NCI-H187 (cell line): ENCODE results near the gene UBTD2.
A peak's percentile ranks its signal among the peaks of the same experiment; 100 is the strongest.
"Not testable (repeated sequence)": the region's sequence is repeated elsewhere in the genome, so short reads cannot be mapped to it uniquely, and the experiment has no call there.

ENCODE experiments used
- DNase-seq, 2 experiments: peaks; one replicate each; lab custom pipeline; 2025; lab: John Stamatoyannopoulos, UW

Gene UBTD2

DNA sequence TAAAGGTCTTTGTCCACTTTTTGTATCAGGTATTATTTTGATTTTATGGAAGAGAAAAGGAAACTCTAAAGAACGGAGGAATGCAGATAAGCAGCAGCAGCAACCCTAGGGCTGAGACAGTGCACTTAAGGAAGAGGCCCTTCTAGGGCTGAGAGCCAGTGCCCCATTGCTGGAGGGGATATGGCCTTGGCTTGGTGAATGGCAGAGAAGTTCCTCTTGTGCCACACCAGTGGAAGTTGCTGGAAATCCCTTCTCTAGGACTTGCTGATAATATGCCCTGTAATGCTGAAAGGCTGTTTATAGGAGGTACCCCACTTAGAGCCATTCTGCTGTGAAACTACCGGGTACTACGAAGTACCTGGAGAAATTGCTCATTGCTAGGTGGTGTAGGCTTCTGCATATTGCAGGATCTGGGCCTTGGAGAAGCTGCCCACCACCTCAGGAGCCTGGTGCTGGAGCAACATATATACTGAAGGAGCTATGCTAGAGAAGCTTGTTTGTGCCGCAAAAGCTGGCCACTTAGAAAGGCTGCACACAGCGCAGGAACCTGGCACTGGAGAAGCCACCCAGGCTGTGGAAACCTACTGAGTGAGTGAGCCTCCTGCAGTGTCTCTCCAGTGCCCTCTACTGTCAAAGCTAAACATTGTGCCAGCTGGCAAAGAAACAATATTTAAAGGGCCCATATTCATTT is 9.6 kb upstream of the UBTD2 start:
- DNase-seq, result peak; percentile 14 to 19

DNA sequence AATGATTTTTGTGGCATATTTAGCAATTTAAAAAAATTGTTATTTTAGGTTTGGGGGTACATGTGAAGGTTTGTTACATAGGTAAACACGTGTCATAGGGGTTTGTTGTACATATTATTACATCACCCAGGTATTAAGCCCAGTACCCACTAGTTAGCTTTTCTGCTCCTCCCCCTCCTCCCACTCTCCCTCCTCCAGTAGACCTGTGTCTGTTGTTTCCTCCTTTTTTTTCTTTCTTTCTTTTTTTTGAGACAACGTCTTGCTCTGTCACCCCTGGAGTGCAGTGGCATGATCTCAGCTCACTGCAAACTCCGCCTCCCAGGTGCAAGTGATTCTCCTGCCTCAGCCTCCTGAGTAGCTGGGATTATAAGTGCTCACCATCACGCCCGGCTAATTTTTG is 8.3 kb upstream of the UBTD2 start:
- not testable (repeated sequence) for DNase-seq

DNA sequence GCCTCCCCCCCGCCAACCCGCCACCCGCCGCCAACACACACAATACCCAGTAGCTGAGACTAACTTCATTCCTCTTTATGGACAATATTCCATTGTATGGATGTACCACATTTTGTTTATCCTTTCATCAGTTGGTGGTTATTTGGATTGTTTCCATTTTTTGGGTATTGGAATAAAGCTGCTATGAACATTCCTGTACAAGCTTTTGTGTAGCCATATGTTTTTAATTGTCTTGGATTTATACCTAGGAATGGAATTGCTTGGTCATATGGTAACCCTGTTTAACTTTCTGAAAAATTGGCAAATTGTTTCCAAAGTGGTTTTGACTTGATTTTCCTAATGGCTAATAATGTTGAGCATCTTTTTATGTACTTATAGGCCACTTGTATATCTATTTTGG is 4.9 kb upstream of the UBTD2 start:
- no peak for DNase-seq

DNA sequence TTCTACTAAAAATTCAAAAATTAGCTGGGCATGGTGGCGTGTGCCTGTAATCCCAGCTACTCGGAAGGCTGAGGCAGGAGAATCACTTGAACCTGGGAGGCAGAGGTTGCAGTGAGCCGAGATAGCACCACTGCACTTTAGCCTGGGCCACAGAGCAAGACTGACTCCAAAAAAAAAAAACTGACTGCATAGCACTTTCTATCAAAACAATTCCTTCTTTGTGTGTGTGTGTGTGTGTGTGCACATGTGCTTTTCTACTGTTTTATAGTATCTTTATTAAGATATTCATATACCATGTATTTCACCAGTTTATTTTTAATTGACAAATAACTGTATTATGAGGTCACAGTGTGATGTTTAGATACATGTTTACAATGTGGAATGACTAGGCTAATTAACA is 3.6 kb upstream of the UBTD2 start:
- not testable (repeated sequence) for DNase-seq

DNA sequence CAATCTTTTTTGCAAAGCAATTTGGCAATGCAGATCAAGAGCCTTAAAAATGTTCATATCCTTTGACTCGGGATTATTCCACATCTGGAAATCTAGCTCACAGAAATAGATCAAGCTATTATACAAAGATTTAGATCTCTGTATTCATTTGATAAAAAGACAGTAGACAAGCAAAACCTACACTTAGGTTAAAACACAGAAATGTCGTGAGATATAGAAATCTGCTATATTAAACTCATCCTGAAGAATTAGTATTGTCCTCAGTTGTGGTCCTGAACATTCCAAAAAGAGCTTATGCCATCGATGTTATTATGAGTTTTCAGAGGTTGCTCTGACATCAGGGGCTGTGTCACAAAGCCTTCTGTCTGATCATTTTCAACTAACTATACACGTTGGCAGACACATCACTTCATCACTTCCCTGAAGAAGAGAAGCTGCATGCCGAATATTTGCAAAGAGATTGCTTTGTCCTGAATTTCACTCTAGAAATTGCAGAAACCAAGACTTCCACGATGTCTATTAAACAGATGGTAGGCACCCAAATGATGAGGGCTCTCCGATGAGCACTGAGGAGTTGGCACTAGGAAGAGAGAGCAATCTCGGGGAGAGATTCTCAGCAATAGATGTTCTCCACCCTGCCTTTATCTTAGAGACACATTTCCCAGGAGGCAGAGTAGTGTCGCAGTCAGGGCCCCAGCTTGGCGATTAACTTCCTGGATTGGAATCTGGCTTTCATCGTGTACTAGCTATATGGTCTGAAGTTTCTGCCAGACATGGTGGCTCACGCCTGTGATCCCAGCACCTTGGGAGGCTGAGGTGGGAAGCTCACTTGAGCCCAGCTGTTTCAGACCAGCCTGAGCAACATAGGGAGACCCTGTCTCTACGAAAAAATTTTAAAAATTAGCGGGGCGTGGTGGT is 1.9 kb upstream of the UBTD2 start:
- no peak for DNase-seq

DNA sequence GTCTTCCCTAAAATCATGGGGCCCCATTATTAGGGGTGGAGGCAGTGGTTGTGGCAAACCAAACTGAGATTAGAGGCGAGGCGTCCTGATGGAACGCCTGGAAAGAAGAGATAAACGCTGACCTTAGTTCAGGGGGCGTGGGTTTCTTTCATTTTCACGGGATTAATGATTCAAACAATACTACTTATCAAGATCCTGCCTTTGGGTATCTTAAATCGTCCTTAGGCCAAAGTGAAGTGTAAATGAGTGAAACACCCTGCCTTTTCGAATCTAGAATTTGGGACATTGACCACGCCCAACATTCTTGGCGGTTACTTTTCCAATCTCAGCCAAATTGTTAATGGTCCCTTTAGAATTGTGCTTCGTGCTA is 1.0 kb upstream of the UBTD2 start:
- DNase-seq, result no peak

DNA sequence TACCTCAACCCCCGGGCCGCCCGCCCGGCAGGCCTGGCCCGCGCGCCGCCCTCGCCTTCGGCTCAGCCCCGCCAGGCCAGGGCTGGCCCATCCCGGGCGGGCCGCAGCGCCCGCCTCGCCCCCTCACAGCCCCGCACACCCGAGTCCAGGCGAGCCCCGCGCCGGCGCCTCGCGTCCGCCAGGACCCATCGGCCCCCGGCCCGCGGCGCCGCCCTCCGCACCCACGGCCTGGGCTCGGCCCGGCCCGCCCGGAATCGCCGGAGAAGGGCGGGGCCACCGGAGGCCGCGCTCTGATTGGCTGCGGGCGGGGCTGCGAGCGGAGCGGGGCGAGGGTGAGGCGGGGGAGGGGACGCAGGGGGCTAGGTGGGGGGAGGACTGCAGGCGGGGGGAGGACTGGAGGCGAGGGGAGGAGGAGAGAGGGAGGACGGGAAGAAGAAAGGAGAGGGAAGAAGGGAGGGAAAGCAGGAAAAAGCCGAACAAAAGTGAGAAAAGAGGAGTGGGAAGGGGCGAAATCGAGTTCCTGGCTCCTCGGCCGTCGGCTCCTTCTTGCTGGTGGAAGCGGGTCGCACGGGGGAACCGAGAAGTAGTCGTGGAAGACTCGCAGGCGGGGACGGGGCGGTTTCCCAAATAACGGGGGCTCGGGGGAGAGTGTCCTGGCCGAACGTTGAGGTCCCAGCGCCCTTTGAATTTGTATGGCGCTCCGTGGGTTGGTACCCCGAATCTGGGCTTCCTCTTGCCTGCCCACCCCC is 472 bp upstream of the UBTD2 start:
- DNase-seq, result peak; percentile 53 to 56

DNA sequence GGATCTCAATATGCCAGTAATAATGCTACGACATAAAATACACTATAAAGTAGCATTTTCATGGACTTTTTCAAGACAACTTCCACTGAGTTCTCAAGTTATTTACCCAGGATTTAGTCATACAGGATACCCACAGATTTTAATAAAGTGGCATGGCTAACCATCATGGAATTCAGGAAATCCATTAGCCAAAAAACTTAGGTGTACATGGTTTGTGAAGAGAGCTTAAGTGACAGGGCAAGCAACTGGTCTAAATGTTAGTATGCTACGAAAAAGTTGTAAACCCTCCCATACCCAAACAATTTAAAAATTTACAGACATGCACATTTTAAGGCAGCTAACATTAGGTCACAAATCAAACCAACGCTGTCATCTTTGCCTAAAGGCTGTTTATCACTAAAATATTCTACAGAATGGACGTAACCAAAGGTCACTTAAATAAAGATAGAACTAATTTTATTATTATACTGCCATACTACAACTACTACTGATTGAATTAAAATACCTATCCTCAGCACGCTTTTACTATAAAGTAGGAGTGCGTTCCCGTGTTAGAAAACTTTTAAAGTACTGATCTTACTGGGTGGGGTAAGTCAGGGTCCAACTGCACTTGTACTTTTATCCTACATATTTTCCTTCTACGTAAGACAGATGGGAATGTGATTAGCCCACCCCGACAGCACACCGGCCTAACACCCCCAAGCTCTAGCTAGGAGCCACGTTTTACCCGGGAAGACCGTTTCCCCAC is 1.1 kb downstream of the UBTD2 start:
- no peak for DNase-seq

DNA sequence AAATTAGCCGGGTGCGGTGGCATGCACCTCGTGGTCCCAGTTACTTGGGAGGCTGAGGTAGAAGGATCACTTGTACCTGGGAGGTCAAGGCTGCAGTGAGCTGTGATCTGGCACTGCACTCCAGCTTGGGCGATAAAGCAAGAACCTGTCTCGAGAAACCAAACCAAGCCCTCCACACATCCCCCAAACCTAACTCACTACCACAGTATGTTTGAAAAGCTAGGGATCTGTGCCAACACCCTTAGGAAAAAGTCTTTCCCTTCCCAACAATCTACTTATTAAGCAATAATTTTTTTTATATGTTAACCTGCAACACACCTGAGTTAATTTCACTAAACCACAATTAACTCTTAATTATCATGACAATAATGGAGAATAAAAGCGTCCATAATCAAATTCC is 2.2 kb downstream of the UBTD2 start:
- no peak for DNase-seq

DNA sequence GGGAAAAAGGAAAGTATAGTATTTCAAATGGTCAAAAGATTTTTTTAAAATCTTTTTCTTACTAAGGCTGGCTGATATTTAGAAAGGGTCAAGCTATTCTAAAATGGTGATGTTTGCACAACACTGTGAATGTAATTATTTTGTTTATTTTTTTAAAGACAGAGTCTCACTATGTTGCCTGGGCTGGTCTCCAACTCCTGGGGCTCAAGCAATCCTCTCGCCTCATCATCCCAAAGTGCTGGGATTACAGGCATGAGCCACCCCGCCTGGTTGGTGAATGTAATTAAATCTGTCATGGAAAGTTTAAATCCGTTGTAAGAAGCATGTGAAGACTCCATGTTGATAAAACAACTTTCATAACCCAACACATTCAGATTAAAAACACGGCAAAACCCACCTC is 2.6 kb downstream of the UBTD2 start:
- DNase-seq, result no peak

DNA sequence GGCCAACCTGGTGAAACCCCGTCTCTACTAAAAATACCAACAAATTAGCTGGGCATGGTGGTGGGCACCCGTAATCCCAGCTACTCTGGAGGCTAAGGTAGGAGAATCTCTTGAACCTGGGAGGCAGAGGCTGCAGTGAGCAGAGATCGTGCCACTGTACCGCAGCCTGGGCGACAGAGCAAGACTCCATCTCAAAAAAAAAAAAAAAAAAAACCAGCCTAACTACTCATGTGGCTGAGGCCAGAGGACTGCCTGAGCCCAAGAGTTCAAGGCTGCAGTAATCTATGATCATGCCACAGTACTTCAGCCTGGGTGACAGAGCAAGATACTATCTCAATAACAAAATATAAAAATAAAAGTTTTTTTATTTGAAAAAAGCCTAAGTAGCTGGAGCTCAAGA is 3.2 kb downstream of the UBTD2 start:
- DNase-seq, result no peak

DNA sequence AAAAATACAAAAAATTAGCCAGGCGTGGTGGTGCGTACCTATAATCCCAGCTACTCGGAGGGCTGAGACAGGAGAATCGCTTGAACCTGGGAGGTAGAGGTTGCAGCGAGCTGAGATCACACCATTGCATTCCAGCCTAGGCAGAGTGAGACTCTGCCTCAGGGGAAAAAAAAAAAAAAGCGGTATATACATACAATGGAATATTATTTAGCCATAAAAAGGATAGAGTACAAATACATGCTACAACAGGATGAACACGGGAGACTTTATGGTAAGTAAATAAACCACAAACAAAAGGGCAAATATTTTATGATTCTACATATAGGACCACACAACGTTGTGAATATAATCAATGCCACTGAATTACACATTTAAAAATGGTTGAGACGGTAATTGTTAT is 5.2 kb downstream of the UBTD2 start:
- DNase-seq, result no peak

DNA sequence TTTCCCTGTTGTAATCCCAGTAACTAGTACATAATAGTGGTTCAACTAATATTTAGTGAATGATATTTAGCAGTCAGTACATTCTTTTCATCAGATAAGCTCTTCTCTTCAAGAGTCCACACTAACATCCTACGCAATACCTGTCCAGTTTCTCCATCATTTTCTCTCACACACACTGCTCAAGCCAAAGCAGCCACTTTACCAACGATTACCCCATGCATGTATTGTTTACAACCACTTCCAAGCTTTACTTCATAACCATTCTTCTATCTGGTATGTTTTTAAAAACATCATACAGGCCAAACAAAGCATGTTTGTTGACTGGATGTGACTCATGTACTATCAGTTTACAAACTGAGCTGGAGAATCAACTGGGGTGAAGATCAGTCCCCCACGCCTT is 7.3 kb downstream of the UBTD2 start:
- DNase-seq, result no peak

DNA sequence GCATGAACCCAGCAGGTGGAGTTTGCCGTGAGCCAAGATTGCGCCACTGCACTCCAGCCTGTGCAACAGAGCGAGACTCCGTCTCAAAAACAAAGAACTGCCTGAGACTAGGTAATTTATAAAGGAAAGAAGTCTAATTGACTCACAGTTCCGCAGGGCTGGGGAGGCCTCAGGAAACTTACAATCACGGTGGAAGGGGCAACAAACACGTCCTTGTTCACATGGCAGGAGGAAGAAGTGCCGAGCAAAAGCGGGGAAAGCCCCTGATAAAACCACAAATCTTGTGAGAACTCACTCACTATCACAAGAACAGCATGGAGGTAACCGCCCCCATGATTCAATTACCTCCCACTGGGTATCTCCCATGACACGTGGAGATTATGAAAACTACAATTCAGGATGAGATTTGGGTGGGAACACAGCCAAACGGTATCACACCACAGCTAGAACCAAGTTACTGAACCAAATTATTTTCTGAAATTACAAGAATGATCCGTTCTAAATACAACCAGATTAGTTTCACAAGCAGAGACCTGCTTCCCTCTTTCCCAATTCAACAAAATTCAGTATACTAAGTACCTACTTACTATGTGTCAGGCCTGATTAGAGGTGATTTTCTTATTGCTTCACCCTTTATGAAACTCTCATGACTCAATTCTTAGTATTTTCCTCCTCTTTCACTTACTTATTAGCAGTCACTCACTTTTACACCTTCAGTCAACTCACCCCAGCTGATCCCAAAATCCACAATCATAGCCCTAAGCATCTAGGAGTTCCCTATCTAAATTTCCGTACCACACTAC is 8.4 kb downstream of the UBTD2 start:
- no peak for DNase-seq

DNA sequence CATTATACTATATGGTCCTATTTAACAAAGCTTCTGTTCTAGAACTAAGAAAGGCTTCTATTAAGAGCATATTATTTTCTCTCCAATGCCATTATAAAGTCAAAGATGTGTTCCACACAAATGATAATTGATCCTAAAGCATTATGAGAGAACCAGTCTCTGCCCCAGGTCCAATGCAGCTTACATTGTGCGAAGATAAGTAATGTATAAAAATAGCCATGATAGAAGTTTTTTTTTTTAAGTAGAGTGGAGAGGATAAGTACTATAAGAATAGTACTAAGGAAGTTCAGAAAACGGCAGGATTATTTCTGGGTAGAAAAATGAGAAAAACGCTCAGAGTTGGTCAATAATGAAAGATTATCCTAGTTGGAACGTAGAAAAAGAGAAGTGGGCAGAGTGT is 15.6 kb downstream of the UBTD2 start:
- DNase-seq, result no peak

DNA sequence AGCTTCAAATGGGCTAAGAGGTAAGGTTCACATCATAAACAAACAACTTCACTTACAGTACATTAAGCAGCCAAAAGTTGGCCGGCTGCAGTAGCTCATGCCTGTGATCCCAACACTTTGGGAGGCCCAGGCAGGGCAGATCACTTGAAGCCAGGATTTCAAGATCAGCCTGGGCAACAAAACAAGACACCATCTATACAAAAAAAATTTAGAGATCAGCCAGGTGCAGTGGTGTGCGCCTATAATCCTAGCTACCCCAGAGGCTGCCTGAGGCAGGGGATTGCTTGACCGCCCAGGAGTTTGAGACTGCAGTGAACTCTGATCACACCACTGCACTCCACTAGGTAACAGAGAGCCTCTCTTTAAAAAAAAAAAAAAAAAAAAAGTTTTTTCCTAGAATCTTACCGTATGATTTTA is 16.9 kb downstream of the UBTD2 start:
- no peak for DNase-seq

DNA sequence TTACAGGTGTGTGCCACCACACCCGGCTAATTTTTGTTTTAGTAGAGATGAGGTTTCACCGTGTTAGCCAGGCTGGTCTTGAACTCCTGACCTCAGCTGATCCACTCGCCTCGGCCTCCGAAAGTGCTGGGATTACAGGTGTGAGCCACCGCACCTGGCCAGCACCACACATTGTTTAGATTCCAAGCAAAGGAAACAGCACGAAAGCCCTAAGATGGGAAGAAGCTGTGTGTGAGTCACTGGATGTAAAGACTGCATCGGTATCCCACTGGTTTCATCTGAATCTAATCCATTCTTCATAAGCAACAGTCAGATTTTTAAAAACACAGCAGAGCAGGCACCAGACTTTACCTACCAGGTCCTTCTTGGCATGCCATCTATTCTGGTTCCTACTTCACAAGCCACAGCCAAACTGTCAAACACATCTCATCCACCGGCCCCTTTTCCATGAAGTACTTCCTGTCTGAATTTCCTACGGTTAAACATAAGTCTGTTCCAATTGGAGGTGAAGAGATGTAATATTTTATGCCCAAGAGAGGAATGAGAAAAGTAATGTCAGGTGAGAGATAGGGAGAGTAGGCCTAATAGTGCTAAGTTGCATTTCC is 17.4 kb downstream of the UBTD2 start:
- no peak for DNase-seq

DNA sequence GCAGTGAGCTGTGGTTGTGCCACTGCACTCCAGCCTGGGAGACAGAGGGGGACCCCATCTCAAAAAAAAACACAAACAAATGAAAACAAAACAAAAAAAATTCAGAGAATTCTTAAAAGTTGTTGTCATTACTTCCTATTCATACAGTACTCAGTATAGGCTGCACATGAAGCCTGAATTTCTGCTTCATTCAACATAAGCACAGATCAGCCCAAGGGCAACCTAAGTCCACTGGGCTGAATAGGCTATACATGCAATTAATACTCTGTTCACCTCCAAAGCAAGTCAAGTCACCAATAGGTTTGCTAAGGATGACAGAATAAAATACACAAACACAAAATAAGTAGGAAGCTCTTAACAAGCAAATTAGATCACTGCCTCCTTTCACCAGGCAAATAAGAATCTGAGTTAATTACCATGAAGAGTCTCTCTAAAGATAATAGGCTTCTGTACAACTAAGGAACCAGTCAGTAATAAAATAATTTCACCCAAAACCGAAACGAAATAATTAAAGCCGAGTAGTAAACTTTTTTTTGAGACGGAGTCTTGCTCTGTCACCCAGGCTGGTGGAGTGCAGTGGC is 18.7 kb downstream of the UBTD2 start:
- DNase-seq, result no peak

DNA sequence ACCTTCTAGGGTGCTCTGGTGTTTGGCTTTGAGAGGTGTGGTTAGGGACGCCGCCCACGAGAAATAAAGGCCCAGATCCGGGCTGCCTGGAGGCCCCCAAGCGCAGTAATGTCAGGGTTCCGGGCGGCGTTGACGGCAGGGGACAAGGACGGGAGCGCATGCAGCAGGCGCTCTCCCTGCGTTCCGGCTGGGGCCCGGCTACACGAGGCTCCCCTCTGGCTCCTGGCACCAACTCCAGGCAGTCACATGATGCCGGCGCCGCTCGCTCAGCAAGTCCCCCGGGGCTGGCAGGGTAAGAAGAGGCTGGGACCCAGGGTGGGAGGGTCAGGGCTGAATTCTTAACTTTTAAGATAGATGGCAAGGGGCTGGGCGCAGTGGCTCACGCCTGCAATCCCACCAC is 28.1 kb downstream of the UBTD2 start:
- DNase-seq, result no peak

DNA sequence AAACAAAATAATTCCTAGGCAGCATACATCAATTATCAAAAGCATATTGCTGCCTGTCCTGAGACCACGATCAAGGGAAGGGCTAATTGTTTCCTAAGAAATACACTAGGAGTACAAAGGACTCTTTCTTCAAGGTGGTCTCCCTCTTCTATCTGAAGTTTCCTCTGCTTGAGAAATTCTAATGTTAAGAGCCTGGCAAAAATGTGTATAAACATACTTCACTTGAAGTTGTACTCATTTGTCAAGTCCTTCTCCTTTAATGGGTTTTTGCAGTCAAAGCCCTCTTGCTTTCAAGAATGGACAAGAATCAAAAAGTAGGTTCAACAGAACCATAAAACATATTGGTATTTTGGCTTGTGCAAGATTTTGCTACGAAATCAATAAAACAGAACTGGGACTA is 31.1 kb downstream of the UBTD2 start:
- no peak for DNase-seq
